Esophagus squamous epithelium (tissue), 4 donors: ENCODE results near the gene ABCE1.

ENCODE experiments used
- CTCF ChIP-seq, 6 experiments: fragments of 450-650 bp in 4 of 6; fragments of 200-600 bp in 2 of 6; sonication (generic) in 2 of 6; IDR thresholded peaks; one replicate each; pipeline ENCODE4 v1.5.1; 2016 to 2019; ENCODE audit warnings: antibody characterized with exemption in 6 of 6, mild to moderate bottlenecking in 4 of 6, moderate library complexity in 4 of 6
- POLR2A ChIP-seq, 4 donors: fragments of 450-650 bp; IDR thresholded peaks; one replicate each; pipeline ENCODE4 v1.6.1; 2017; ENCODE audit warnings: antibody characterized with exemption in 4 of 4, mild to moderate bottlenecking in 4 of 4, moderate library complexity in 3 of 4

- TF ChIP-seq CTCF (IDR thresholded peaks at IDR 0.05) (no peak), POLR2A (IDR thresholded peaks at IDR 0.05) (no peak)
Observed at GRCh38 chr4:145148980-145149379, 50.9 kb downstream of the ABCE1 start.
